Activated T-cell treated with anti-CD3 and anti-CD28 coated beads for 4 hours (primary cell): ENCODE data around the gene ZNF397.

Experiments used
- DNase-seq: peaks from one replicate; pipeline ENCODE4 v3.0.0-alpha.2; 2020

Gene ZNF397

GRCh38 chr18:35306588-35307250 lies 65.9 kb downstream of the ZNF397 start:
- no peak for DNase-seq
